PC-3 (cell line): ENCODE measurements around the gene R3HCC1L. TPM values are rescaled to one million over a fixed set of nuclear protein-coding genes. Genes with fewer than 3 reads are reported as not detected.

Experiments
- ATAC-seq: fragments of 200-7000 bp; cut with Tn5 transposase; 2 replicates; pipeline ENCODE4 v1.9.1; 2020; ENCODE audit warnings: mild to moderate bottlenecking, moderate library complexity
- BruUV-seq: library from RNA; stranded (reverse); fragments of 400-500 nt; replicated peaks from 2 replicates; lab custom pipeline; 2021; lab: Mats Ljungman, UMichigan
- CTCF ChIA-PET: fragments of 300-600 bp; sonication (Branson Sonifier 250); formaldehyde crosslinking; loops from one replicate; lab custom pipeline; 2022; ENCODE audit warnings: antibody characterized with exemption; lab: Charles Lee
- POLR2A ChIA-PET: fragments of 300-600 bp; sonication (Branson Sonifier 250); formaldehyde crosslinking; loops from one replicate; lab custom pipeline; 2022; ENCODE audit warnings: antibody characterized with exemption; ENCODE audit not compliant: unreplicated experiment; lab: Charles Lee
- DNase-seq: peaks from one replicate; pipeline ENCODE4 v3.0.0-alpha.2; 2015
- H2AFZ ChIP-seq: fragments of 300-600 bp; sonication (generic); 2 replicates; pipeline ENCODE4 v1.6.0; 2016; ENCODE audit warnings: antibody characterized with exemption, low read length
- H3F3A ChIP-seq: fragments of 300-600 bp; sonication (generic); one replicate; pipeline ENCODE4 v1.6.0; 2017; ENCODE audit warnings: antibody characterized with exemption, low read length, control low read depth, mild to moderate bottlenecking; ENCODE audit not compliant: unreplicated experiment
- H3K27ac ChIP-seq: fragments of 300-600 bp; sonication (generic); 2 replicates; pipeline ENCODE4 v1.5.1; 2016; ENCODE audit warnings: mild to moderate bottlenecking, low read length
- H3K27me3 ChIP-seq: fragments of 300-600 bp; sonication (generic); 2 replicates; pipeline ENCODE4 v1.6.1; 2016; ENCODE audit warnings: low read length, mixed read lengths
- H3K36me3 ChIP-seq: fragments of 300-600 bp; sonication (generic); 2 replicates; pipeline ENCODE4 v1.6.1; 2016; ENCODE audit warnings: low read depth, mixed run types, low read length, mixed read lengths
- H3K4me1 ChIP-seq: fragments of 300-600 bp; sonication (generic); 2 replicates; pipeline ENCODE4 v1.5.1; 2016; ENCODE audit warnings: low read length; ENCODE audit not compliant: insufficient read depth
- H3K4me2 ChIP-seq: fragments of 300-600 bp; sonication (generic); 2 replicates; pipeline ENCODE4 v1.6.0; 2016; ENCODE audit warnings: low read length
- H3K4me3 ChIP-seq: fragments of 300-600 bp; sonication (generic); 2 replicates; pipeline ENCODE4 v1.5.1; 2016; ENCODE audit warnings: mild to moderate bottlenecking, low read length, mixed read lengths
- H3K79me2 ChIP-seq: fragments of 300-600 bp; sonication (generic); 2 replicates; pipeline ENCODE4 v1.6.1; 2017; ENCODE audit warnings: low read length, mixed read lengths
- H3K9ac ChIP-seq: fragments of 300-600 bp; sonication (generic); 2 replicates; pipeline ENCODE4 v1.6.0; 2016; ENCODE audit warnings: mild to moderate bottlenecking, low read length
- H3K9me2 ChIP-seq: fragments of 300-600 bp; sonication (generic); replicated peaks from 2 replicates; pipeline ENCODE4 v1.6.1; 2016; ENCODE audit warnings: mixed run types, low read length, mixed read lengths
- H3K9me3 ChIP-seq: fragments of 300-600 bp; sonication (generic); 2 replicates; pipeline ENCODE4 v1.6.1; 2016; ENCODE audit warnings: low read length, mixed read lengths
- H4K20me1 ChIP-seq: fragments of 300-600 bp; sonication (generic); 2 replicates; pipeline ENCODE4 v1.6.1; 2016; ENCODE audit warnings: low read length, mixed read lengths
- EZH2 ChIP-seq: fragments of 300-600 bp; sonication (generic); IDR thresholded peaks from one replicate; pipeline ENCODE4 v1.6.1; 2017; ENCODE audit warnings: antibody characterized with exemption, mild to moderate bottlenecking, low read length; ENCODE audit not compliant: unreplicated experiment
- EZH2phosphoT487 ChIP-seq: fragments of 300-600 bp; sonication (generic); IDR thresholded peaks from 2 replicates; pipeline ENCODE4 v1.6.1; 2018; ENCODE audit warnings: mild to moderate bottlenecking, antibody characterized with exemption, low read length, borderline replicate concordance
- intact Hi-C: fragments of 100-400 bp; cut with micrococcal nuclease; formaldehyde crosslinking; loops from 2 replicates; pipeline ENCODE4 v1.9.0; 2023
- total RNA-seq: library from RNA; depleted of rRNA; stranded (reverse); fragments of >200 nt; gene quantifications from 2 replicates; pipeline ENCODE4 v1.2.3, GENCODE V29; 2014
- TF ChIP-seq, protein P1 (sequence below): fragments of 300-600 bp; sonication (generic); conservative IDR thresholded peaks from 2 replicates; pipeline ENCODE4 v1.5.1; 2017; ENCODE audit warnings: antibody characterized with exemption, low read depth, mild to moderate bottlenecking, low read length

Gene R3HCC1L
- total RNA-seq, 1 experiment from 2014 or later, result 15.3 TPM

DNA sequence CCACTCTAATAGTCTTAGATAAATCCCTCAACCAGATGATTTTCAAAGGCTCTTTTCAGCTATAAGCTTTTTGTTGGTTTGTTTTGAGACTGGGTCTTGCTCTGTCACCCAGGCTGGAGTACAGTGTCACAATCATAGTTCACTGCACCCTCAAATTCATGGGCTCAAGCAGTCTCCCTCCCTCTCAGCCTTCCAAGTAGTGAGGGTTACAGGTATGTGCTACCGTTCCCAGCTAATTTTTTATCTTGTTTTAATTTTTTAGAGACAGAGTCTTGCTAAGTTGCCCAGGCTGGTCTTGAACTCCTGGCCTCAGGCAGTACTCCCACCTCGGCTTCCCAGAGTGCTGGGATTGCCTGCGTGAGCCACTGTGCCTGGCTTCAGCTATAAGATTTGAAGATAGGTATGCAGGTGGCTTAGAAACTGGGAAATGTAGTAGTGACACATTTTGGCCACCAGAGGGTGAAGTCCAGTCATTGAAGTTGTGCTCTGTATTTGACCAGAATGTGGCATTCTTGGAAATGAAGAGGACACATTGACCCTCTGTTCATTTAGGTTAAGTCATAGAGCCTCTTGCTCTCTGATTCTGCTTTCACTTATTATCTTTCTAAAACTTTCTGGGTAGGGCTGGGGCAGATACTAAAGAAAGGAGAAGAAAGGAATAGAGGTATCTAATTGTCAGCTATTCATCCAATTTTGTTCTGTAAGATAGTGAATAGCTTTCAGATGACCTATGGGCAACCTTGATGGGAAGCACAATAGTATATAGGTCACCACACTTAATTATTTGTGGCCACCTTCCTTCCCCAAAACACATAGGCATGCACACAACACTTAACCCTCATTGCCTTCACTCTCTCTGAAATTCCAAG lies 36.0 kb downstream of the R3HCC1L start:
- Histone ChIP-seq H3K9me3 (no peaks in the 10 kb centered on the region), H3K9ac (no peak overlapping the region), H3K27me3 (no peaks in the 10 kb centered on the region), H3K27ac (no peak overlapping the region), H3K36me3 (no peaks in the 10 kb centered on the region; the same call in none of the 2 replicates), H3K4me2 (no peak overlapping the region), H3K79me2 (no peaks in the 10 kb centered on the region), H3K9me2 (no peaks in the 10 kb centered on the region), H2AFZ (no peak overlapping the region), H3K4me3 (no peak overlapping the region), H3F3A (no peaks in the 10 kb centered on the region), H4K20me1 (no peaks in the 10 kb centered on the region), H3K4me1 (no peaks in the 10 kb centered on the region)
- intact Hi-C loops, result no loop called here
- TF ChIP-seq EZH2phosphoT487 (no peak), EZH2 (no peak)
- TF ChIP-seq, protein P1, sequence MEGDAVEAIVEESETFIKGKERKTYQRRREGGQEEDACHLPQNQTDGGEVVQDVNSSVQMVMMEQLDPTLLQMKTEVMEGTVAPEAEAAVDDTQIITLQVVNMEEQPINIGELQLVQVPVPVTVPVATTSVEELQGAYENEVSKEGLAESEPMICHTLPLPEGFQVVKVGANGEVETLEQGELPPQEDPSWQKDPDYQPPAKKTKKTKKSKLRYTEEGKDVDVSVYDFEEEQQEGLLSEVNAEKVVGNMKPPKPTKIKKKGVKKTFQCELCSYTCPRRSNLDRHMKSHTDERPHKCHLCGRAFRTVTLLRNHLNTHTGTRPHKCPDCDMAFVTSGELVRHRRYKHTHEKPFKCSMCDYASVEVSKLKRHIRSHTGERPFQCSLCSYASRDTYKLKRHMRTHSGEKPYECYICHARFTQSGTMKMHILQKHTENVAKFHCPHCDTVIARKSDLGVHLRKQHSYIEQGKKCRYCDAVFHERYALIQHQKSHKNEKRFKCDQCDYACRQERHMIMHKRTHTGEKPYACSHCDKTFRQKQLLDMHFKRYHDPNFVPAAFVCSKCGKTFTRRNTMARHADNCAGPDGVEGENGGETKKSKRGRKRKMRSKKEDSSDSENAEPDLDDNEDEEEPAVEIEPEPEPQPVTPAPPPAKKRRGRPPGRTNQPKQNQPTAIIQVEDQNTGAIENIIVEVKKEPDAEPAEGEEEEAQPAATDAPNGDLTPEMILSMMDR, result peak; percentile 67
- peak; percentile 69 for DNase-seq
- POLR2A ChIA-PET, result no interaction called here
- CTCF ChIA-PET, result interaction anchor here (0.6 kb wide), 1 partner anchor 139 kb away, joined by 5 read pairs; no protein-coding TSS in a partner anchor
- no TSS peak for BruUV-seq
- ATAC-seq, result peak; percentile 73

DNA sequence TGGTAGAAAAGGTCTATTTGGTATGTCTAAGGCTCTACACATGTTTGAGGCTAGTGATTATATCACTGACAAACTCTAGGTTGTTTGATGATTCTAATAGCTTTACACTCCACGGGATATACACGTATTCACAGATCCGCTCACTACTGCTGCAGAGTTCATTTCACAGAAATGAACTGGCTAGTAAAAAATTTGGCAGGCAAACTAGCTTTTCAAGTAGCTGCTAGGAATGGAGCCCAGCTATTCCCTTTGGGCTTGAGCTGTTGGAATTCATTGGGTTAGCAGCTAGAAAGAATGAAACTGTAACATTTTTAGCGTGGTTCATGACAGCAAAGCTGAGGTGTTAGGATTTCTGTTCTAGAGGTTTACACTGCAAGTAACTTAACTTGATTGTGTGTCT lies 37.6 kb downstream of the R3HCC1L start:
- no peak overlapping the region for H3K9ac ChIP-seq
- H3F3A ChIP-seq, result no peaks in the 10 kb centered on the region
- TF ChIP-seq EZH2 (no peak), EZH2phosphoT487 (no peak)
- TF ChIP-seq, protein P1, result no peak
- ATAC-seq, result no peak
- H3K4me1 ChIP-seq, result no peaks in the 10 kb centered on the region
- BruUV-seq, result no TSS peak
- ChIA-PET CTCF (no interaction called here), POLR2A (no interaction called here)
- H3K36me3 ChIP-seq, result no peaks in the 10 kb centered on the region; the same call in 1 of the 2 replicates
- no peak overlapping the region for H2AFZ ChIP-seq
- H3K27me3 ChIP-seq, result no peaks in the 10 kb centered on the region
- no peaks in the 10 kb centered on the region for H3K79me2 ChIP-seq
- no peak overlapping the region for H3K4me2 ChIP-seq
- H3K9me2 ChIP-seq, result no peaks in the 10 kb centered on the region
- no peak overlapping the region for H3K4me3 ChIP-seq
- H3K9me3 ChIP-seq, result no peaks in the 10 kb centered on the region
- DNase-seq, result no peak
- H3K27ac ChIP-seq, result no peak overlapping the region
- no peaks in the 10 kb centered on the region for H4K20me1 ChIP-seq
- intact Hi-C loops, result no loop called here

DNA sequence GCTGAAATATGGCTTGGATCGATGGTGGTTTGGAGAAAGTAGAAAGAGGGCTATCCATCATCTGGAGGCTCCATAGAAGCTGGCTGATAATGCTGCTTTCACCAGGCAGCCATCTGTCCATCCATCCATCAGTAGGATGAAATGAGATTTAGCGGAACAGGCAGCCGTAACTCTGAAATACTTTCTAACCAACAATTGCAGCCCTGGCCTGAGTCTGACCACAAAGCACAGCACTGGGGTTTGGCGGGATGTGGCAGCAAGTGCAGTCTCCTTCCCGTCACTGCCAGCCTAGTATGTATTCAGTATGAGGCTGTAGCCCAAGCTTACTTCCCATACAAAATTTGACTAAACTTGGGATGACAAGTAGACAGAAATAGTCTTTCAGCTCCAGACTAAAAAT lies 38.0 kb downstream of the R3HCC1L start:
- H3K9ac ChIP-seq, result no peak overlapping the region
- BruUV-seq, result no TSS peak
- H3K27me3 ChIP-seq, result no peaks in the 10 kb centered on the region
- no peak overlapping the region for H3K4me2 ChIP-seq
- no peaks in the 10 kb centered on the region for H4K20me1 ChIP-seq
- H2AFZ ChIP-seq, result no peak overlapping the region
- H3K4me1 ChIP-seq, result no peaks in the 10 kb centered on the region
- ChIA-PET POLR2A (no interaction called here), CTCF (no interaction called here)
- H3F3A ChIP-seq, result no peaks in the 10 kb centered on the region
- no peak overlapping the region for H3K27ac ChIP-seq
- intact Hi-C loops, result no loop called here
- no peak overlapping the region for H3K4me3 ChIP-seq
- no peaks in the 10 kb centered on the region for H3K9me2 ChIP-seq
- H3K36me3 ChIP-seq, result no peaks in the 10 kb centered on the region; the same call in 1 of the 2 replicates
- TF ChIP-seq, protein P1, result no peak
- no peak for TF ChIP-seq EZH2phosphoT487
- TF ChIP-seq EZH2, result no peak
- no peaks in the 10 kb centered on the region for H3K9me3 ChIP-seq
- DNase-seq, result no peak
- no peaks in the 10 kb centered on the region for H3K79me2 ChIP-seq
- no peak for ATAC-seq
